ENCODE results near the gene TMEM238.
"Not testable (repeated sequence)": the region's sequence is repeated elsewhere in the genome, so short reads cannot be mapped to it uniquely, and the experiment has no call there.

The TMEM238 gene

DNA sequence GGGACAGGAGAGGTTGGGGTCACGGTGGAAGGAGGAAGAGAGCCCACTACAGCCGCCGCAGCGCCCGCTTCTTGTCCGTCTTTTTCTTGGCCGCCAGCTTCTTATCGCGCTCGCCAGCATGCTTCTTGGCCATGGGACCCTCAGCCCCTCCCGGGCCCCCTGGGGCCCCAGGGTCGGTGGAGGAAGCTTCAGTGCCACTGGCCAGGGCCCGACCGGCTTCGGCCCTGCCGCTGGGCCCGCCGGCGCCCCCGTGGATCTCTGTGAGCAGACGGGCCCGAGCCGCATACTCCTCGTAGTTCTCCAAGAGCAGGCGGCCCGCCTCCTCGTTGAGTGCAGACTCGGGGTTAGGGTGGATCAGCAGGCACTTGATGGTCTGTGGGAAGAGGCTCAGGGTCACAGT, 17.3 kb upstream of the TMEM238 start:
- not testable (repeated sequence) for H3K9me3 ChIP-seq (ENCODE audit: insufficient read depth, low read depth, low read length); DNase-seq; H3K27me3 ChIP-seq (ENCODE audit: insufficient read depth, low read length); H4K12ac ChIP-seq (ENCODE audit: low read depth, low read length); H3K4me2 ChIP-seq (ENCODE audit: low read length); H3K4me3 ChIP-seq (ENCODE audit: low read depth, low read length); H2AFZ ChIP-seq (ENCODE audit: insufficient read depth, low read length, poor library complexity); H3K4ac ChIP-seq (ENCODE audit: low read depth, low read length); H3K79me2 ChIP-seq (ENCODE audit: control insufficient read depth, insufficient read depth, low read length, poor library complexity); H2AK5ac ChIP-seq (ENCODE audit: low read length); H2BK5ac ChIP-seq (ENCODE audit: low read depth, low read length, poor library complexity); H3K23ac ChIP-seq (ENCODE audit: low read length); H4K8ac ChIP-seq (ENCODE audit: low read depth, low read length); H3K27ac ChIP-seq (ENCODE audit: low read depth, low read length); H3K14ac ChIP-seq (ENCODE audit: low read length); H2BK120ac ChIP-seq (ENCODE audit: insufficient read depth, low read length, poor library complexity); H3K79me1 ChIP-seq (ENCODE audit: low read length); H3K9ac ChIP-seq (ENCODE audit: low read length); H2BK12ac ChIP-seq (ENCODE audit: low read length); H3K18ac ChIP-seq (ENCODE audit: low read length); H4K91ac ChIP-seq (ENCODE audit: low read depth, low read length)
- peaks cover 7 to 10% of the 10 kb centered on the region in 2 experiments for H3K4me1 ChIP-seq (ENCODE audit: control insufficient read depth in 1 of 2, insufficient read depth in 2 of 2, low read length in 2 of 2)
- H3K36me3 ChIP-seq (ENCODE audit: control insufficient read depth in 1 of 2, insufficient read depth in 2 of 2, low read length in 2 of 2), result peaks cover 49 to 51% of the 10 kb centered on the region in 2 experiments
- no CpG with 5 or more reads among the region's 28 CpGs for WGBS (ENCODE audit: extremely low coverage, insufficient coverage, insufficient read length)

DNA sequence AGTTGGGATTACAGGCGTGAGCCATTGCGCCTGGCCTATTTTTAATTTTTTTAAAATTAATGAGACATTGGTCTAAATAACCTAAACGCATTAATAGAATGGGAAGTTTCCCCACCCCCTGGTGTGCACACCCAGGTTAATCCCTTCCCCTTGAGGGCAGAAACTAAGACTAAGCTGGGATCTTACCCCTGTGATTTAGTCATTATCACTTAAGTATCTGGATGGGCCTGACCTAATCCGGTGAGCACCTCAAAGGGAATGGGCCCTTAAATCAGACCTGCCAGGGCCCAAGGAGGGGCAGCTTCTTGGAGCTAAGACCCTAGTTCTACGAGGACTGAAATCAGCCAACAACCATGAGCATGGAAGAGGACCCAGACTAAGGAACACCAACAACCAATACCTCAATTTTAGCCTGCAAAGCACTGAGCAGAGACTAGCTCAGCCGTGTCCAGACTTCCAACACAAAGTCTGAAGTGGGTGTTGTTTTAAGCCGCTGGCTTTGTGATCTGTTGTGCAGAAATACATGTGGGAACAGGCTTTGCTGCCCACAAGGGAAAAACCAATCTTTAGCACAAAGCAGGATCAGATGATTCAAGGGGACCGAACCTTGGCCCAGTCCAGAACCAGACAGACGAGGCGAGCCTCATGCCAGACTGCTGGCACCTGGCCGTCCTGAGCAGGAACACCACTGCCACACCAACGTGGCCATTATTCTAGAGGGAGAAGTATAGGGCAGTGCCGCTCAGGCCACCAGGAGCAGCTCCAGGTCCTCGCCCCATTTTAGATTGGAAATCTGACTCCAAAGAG, 16.4 kb upstream of the TMEM238 start:
- Histone ChIP-seq H2BK5ac (ENCODE audit: low read depth, low read length, poor library complexity) (no peak overlapping the region), H2BK120ac (ENCODE audit: insufficient read depth, low read length, poor library complexity) (no peak overlapping the region), H3K4me3 (ENCODE audit: low read depth, low read length) (no peak overlapping the region), H3K36me3 (ENCODE audit: control insufficient read depth in 1 of 2, insufficient read depth in 2 of 2, low read length in 2 of 2) (peaks cover 40 to 42% of the 10 kb centered on the region in 2 experiments), H2AFZ (ENCODE audit: insufficient read depth, low read length, poor library complexity) (no peak overlapping the region), H4K8ac (ENCODE audit: low read depth, low read length) (no peak overlapping the region), H3K79me1 (ENCODE audit: low read length) (no peaks in the 10 kb centered on the region), H2AK5ac (ENCODE audit: low read length) (no peak overlapping the region), H3K9me3 (ENCODE audit: insufficient read depth, low read depth, low read length) (peaks cover 2% of the 10 kb centered on the region), H3K79me2 (ENCODE audit: control insufficient read depth, insufficient read depth, low read length, poor library complexity) (peaks cover 2% of the 10 kb centered on the region), H3K23ac (ENCODE audit: low read length) (no peak overlapping the region), H3K9ac (ENCODE audit: low read length) (no peak overlapping the region), H3K4me2 (ENCODE audit: low read length) (no peak overlapping the region), H3K18ac (ENCODE audit: low read length) (no peak overlapping the region), H3K14ac (ENCODE audit: low read length) (no peak overlapping the region), H3K4ac (ENCODE audit: low read depth, low read length) (no peak overlapping the region), H4K12ac (ENCODE audit: low read depth, low read length) (no peak overlapping the region), H2BK12ac (ENCODE audit: low read length) (no peak overlapping the region), H3K4me1 (ENCODE audit: control insufficient read depth in 1 of 2, insufficient read depth in 2 of 2, low read length in 2 of 2) (peaks cover 0 to 1% of the 10 kb centered on the region in 2 experiments), H3K27me3 (ENCODE audit: insufficient read depth, low read length) (no peaks in the 10 kb centered on the region), H4K91ac (ENCODE audit: low read depth, low read length) (no peak overlapping the region), H3K27ac (ENCODE audit: low read depth, low read length) (no peak overlapping the region)
- no CpG with 5 or more reads among the region's 14 CpGs for WGBS (ENCODE audit: extremely low coverage, insufficient coverage, insufficient read length)
- peak; percentile 26 to 46 for DNase-seq

GRCh38 chr19:55398200-55398925, 14.3 kb upstream of the TMEM238 start:
- Histone ChIP-seq H3K27ac (ENCODE audit: low read depth, low read length) (no peak overlapping the region), H3K18ac (ENCODE audit: low read length) (no peak overlapping the region), H4K91ac (ENCODE audit: low read depth, low read length) (no peak overlapping the region), H4K8ac (ENCODE audit: low read depth, low read length) (no peak overlapping the region), H3K9ac (ENCODE audit: low read length) (no peak overlapping the region), H2BK120ac (ENCODE audit: insufficient read depth, low read length, poor library complexity) (no peak overlapping the region), H3K23ac (ENCODE audit: low read length) (no peak overlapping the region), H2AFZ (ENCODE audit: insufficient read depth, low read length, poor library complexity) (no peak overlapping the region), H4K12ac (ENCODE audit: low read depth, low read length) (no peak overlapping the region), H3K4ac (ENCODE audit: low read depth, low read length) (no peak overlapping the region), H2BK12ac (ENCODE audit: low read length) (no peak overlapping the region), H3K4me3 (ENCODE audit: low read depth, low read length) (no peak overlapping the region), H2AK5ac (ENCODE audit: low read length) (no peak overlapping the region), H3K27me3 (ENCODE audit: insufficient read depth, low read length) (no peaks in the 10 kb centered on the region), H3K4me1 (ENCODE audit: control insufficient read depth in 1 of 2, insufficient read depth in 2 of 2, low read length in 2 of 2) (no peaks in the 10 kb centered on the region), H3K4me2 (ENCODE audit: low read length) (no peak overlapping the region), H3K14ac (ENCODE audit: low read length) (no peak overlapping the region), H3K79me1 (ENCODE audit: low read length) (no peaks in the 10 kb centered on the region), H3K79me2 (ENCODE audit: control insufficient read depth, insufficient read depth, low read length, poor library complexity) (no peaks in the 10 kb centered on the region), H3K36me3 (ENCODE audit: control insufficient read depth in 1 of 2, insufficient read depth in 2 of 2, low read length in 2 of 2) (peaks cover 28 to 29% of the 10 kb centered on the region in 2 experiments), H2BK5ac (ENCODE audit: low read depth, low read length, poor library complexity) (no peak overlapping the region), H3K9me3 (ENCODE audit: insufficient read depth, low read depth, low read length) (peaks cover 2% of the 10 kb centered on the region)
- WGBS (ENCODE audit: extremely low coverage, insufficient coverage, insufficient read length), result no CpG with 5 or more reads among the region's 12 CpGs
- DNase-seq, result no peak

- no peaks in the 10 kb centered on the region for H3K9me3 ChIP-seq (ENCODE audit: insufficient read depth, low read depth, low read length)
- H2BK5ac ChIP-seq (ENCODE audit: low read depth, low read length, poor library complexity), result no peak overlapping the region
- H3K27ac ChIP-seq (ENCODE audit: low read depth, low read length), result no peak overlapping the region
- H3K4me2 ChIP-seq (ENCODE audit: low read length), result no peak overlapping the region
- H3K4me1 ChIP-seq (ENCODE audit: control insufficient read depth in 1 of 2, insufficient read depth in 2 of 2, low read length in 2 of 2), result peaks cover 8 to 15% of the 10 kb centered on the region in 2 experiments
- no peak overlapping the region for H2AK5ac ChIP-seq (ENCODE audit: low read length)
- H3K36me3 ChIP-seq (ENCODE audit: control insufficient read depth in 1 of 2, insufficient read depth in 2 of 2, low read length in 2 of 2), result peaks cover 28 to 30% of the 10 kb centered on the region in 2 experiments
- H4K8ac ChIP-seq (ENCODE audit: low read depth, low read length), result no peak overlapping the region
- no peak overlapping the region for H2BK12ac ChIP-seq (ENCODE audit: low read length)
- H3K79me1 ChIP-seq (ENCODE audit: low read length), result no peaks in the 10 kb centered on the region
- H3K18ac ChIP-seq (ENCODE audit: low read length), result no peak overlapping the region
- H3K27me3 ChIP-seq (ENCODE audit: insufficient read depth, low read length), result no peaks in the 10 kb centered on the region
- no peak overlapping the region for H3K23ac ChIP-seq (ENCODE audit: low read length)
- H3K4ac ChIP-seq (ENCODE audit: low read depth, low read length), result no peak overlapping the region
- peaks cover 3% of the 10 kb centered on the region for H3K79me2 ChIP-seq (ENCODE audit: control insufficient read depth, insufficient read depth, low read length, poor library complexity)
- no peak overlapping the region for H3K14ac ChIP-seq (ENCODE audit: low read length)
- H4K91ac ChIP-seq (ENCODE audit: low read depth, low read length), result no peak overlapping the region
- DNase-seq, result no peak
- no peak overlapping the region for H3K9ac ChIP-seq (ENCODE audit: low read length)
- H3K4me3 ChIP-seq (ENCODE audit: low read depth, low read length), result no peak overlapping the region
- WGBS (ENCODE audit: extremely low coverage, insufficient coverage, insufficient read length), result no CpG with 5 or more reads among the region's 18 CpGs
- no peak overlapping the region for H2AFZ ChIP-seq (ENCODE audit: insufficient read depth, low read length, poor library complexity)
- no peak overlapping the region for H4K12ac ChIP-seq (ENCODE audit: low read depth, low read length)
- H2BK120ac ChIP-seq (ENCODE audit: insufficient read depth, low read length, poor library complexity), result no peak overlapping the region
These were observed 9.0 kb upstream of the TMEM238 start for GRCh38 chr19:55392820-55393761.
